Astrocyte (in vitro differentiated cells and primary cell): ENCODE results near the gene PAPPA2. TPM values are rescaled to one million over a fixed set of nuclear protein-coding genes. Genes with fewer than 3 reads are reported as not detected.

ENCODE experiments used
- DNase-seq: peaks from one replicate; pipeline ENCODE4 v3.0.0-alpha.2; 2010; ENCODE audit warnings: low read depth
- FAIRE-seq: peaks from 2 replicates; lab custom pipeline; 2011; peaks lifted over from hg19 to GRCh38; lab: Jason Lieb, UNC
- H2AFZ ChIP-seq: 2 replicates; pipeline ENCODE4 v1.6.0; 2012; ENCODE audit warnings: low read depth, low read length, inconsistent platforms
- H3K27ac ChIP-seq: 2 replicates; pipeline ENCODE4 v1.5.1; 2011; ENCODE audit warnings: low read depth, low read length, inconsistent platforms
- H3K27me3 ChIP-seq: 2 replicates; pipeline ENCODE4 v1.6.0; 2011; ENCODE audit warnings: low read length, inconsistent platforms; ENCODE audit not compliant: insufficient read depth
- H3K36me3 ChIP-seq: 2 replicates; pipeline ENCODE4 v1.5.1; 2011; ENCODE audit warnings: low read length, inconsistent platforms; ENCODE audit not compliant: insufficient read depth
- H3K4me1 ChIP-seq: 2 replicates; pipeline ENCODE4 v1.5.1; 2011; ENCODE audit warnings: low read length, inconsistent platforms; ENCODE audit not compliant: insufficient read depth
- H3K4me2 ChIP-seq: 2 replicates; pipeline ENCODE4 v1.6.0; 2012; ENCODE audit warnings: low read length, inconsistent platforms
- H3K4me3 ChIP-seq: 2 replicates; pipeline ENCODE4 v1.5.1; 2011; ENCODE audit warnings: low read depth, mild to moderate bottlenecking, low read length, inconsistent platforms; ENCODE audit not compliant: insufficient read depth
- H3K79me2 ChIP-seq: 2 replicates; pipeline ENCODE4 v1.6.0; 2012; ENCODE audit warnings: mild to moderate bottlenecking, low read length, inconsistent platforms; ENCODE audit not compliant: insufficient read depth
- H3K9ac ChIP-seq: 2 replicates; pipeline ENCODE4 v1.6.0; 2012; ENCODE audit warnings: mild to moderate bottlenecking, low read length, inconsistent platforms
- H3K9me3 ChIP-seq: 2 replicates; pipeline ENCODE4 v1.5.1; 2012; ENCODE audit warnings: low read depth, mild to moderate bottlenecking, low read length, inconsistent platforms; ENCODE audit not compliant: insufficient read depth
- H4K20me1 ChIP-seq: 2 replicates; pipeline ENCODE4 v1.6.0; 2012; ENCODE audit warnings: low read length, inconsistent platforms; ENCODE audit not compliant: insufficient read depth
- H3K27ac Mint-ChIP-seq: one replicate; pipeline ENCODE4 v1.8.0; 2021; ENCODE audit warnings: mild to moderate bottlenecking, mixed read lengths; ENCODE audit not compliant: unreplicated experiment
- H3K27me3 Mint-ChIP-seq: one replicate; pipeline ENCODE4 v1.8.0; 2021; ENCODE audit warnings: low read depth, mixed read lengths; ENCODE audit not compliant: unreplicated experiment
- H3K36me3 Mint-ChIP-seq: one replicate; pipeline ENCODE4 v1.8.0; 2021; ENCODE audit warnings: low read depth, mixed read lengths; ENCODE audit not compliant: unreplicated experiment
- H3K4me1 Mint-ChIP-seq: one replicate; pipeline ENCODE4 v1.8.0; 2021; ENCODE audit warnings: low read depth, mixed read lengths; ENCODE audit not compliant: unreplicated experiment
- H3K4me3 Mint-ChIP-seq: one replicate; pipeline ENCODE4 v1.8.0; 2021; ENCODE audit warnings: mild to moderate bottlenecking, moderate library complexity, mixed read lengths; ENCODE audit not compliant: unreplicated experiment
- H3K9me3 Mint-ChIP-seq: one replicate; pipeline ENCODE4 v1.8.0; 2021; ENCODE audit warnings: mild to moderate bottlenecking, mixed read lengths; ENCODE audit not compliant: unreplicated experiment
- EZH2 ChIP-seq: IDR thresholded peaks from 2 replicates; pipeline ENCODE4 v1.6.1; 2012; ENCODE audit warnings: mild to moderate bottlenecking, low read length, inconsistent platforms; ENCODE audit not compliant: insufficient read depth
- total RNA-seq: library from RNA; stranded (reverse); gene quantifications from 2 replicates; pipeline ENCODE4 v1.2.1, GENCODE V29; 2021
- TF ChIP-seq, protein P1 (sequence below): IDR thresholded peaks from 2 replicates; pipeline ENCODE4 v1.5.1; 2011; ENCODE audit warnings: low read depth, mild to moderate bottlenecking, inconsistent platforms, low read length, moderate library complexity; ENCODE audit not compliant: insufficient read depth

The PAPPA2 gene
- total RNA-seq, 1 donor from 2014 or later = 19.0 TPM

DNA sequence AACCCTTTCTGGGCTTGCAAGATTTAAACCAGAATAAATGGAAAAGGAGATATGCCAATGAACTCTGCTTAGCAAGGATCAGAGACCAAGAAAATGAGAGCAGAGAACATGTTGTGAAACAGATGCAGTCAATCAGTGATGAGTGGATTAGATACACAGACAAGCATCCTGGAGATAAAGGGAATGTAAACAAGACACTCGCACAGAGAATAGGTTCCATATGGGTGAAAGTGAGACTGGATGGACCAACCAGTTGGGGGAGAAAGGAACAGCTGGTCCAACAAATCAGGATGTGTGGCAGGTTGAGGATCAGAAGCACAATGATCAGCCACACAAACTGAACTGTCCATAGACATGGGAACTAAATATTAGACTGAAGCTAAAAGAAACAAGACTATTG, 363.3 kb downstream of the PAPPA2 start:
- Histone ChIP-seq H3K4me3 (no peak overlapping the region), H3K27ac (no peak overlapping the region), H4K20me1 (no peaks in the 10 kb centered on the region), H3K9me3 (no peaks in the 10 kb centered on the region), H2AFZ (no peak overlapping the region), H3K9ac (no peak overlapping the region), H3K27me3 (no peaks in the 10 kb centered on the region), H3K36me3 (no peaks in the 10 kb centered on the region), H3K4me1 (no peaks in the 10 kb centered on the region), H3K4me2 (no peak overlapping the region), H3K79me2 (no peaks in the 10 kb centered on the region)
- Mint-ChIP-seq H3K36me3 (peaks cover 4% of the 10 kb centered on the region), H3K27me3 (no peaks in the 10 kb centered on the region), H3K27ac (no peak overlapping the region), H3K4me3 (no peak overlapping the region), H3K4me1 (no peaks in the 10 kb centered on the region), H3K9me3 (no peaks in the 10 kb centered on the region)
- FAIRE-seq (no peak), DNase-seq (no peak)
- no peak for TF ChIP-seq EZH2
- TF ChIP-seq, protein P1, sequence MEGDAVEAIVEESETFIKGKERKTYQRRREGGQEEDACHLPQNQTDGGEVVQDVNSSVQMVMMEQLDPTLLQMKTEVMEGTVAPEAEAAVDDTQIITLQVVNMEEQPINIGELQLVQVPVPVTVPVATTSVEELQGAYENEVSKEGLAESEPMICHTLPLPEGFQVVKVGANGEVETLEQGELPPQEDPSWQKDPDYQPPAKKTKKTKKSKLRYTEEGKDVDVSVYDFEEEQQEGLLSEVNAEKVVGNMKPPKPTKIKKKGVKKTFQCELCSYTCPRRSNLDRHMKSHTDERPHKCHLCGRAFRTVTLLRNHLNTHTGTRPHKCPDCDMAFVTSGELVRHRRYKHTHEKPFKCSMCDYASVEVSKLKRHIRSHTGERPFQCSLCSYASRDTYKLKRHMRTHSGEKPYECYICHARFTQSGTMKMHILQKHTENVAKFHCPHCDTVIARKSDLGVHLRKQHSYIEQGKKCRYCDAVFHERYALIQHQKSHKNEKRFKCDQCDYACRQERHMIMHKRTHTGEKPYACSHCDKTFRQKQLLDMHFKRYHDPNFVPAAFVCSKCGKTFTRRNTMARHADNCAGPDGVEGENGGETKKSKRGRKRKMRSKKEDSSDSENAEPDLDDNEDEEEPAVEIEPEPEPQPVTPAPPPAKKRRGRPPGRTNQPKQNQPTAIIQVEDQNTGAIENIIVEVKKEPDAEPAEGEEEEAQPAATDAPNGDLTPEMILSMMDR = no peak

DNA sequence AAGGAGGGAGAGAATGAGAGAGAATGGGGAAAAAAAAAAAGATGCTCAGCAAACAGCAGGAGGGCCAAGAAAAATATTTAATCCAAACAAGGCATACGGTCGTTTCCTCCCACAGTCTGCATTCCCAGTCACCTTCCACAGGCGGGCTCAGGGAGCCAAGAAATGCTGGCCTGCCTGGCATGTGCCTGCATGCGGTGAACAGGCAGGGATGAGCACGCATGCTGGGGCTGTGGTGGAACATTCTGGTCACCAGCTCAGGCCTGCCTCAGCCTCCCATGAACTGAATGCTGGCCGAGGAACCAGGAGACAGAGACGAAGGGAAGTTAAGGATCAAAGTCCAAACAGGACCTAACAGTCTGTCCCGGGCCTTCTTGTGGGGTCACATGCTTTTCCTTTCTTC, 366.3 kb downstream of the PAPPA2 start:
- Histone ChIP-seq H3K27ac (no peak overlapping the region), H2AFZ (no peak overlapping the region), H4K20me1 (no peaks in the 10 kb centered on the region), H3K9ac (no peak overlapping the region), H3K36me3 (no peaks in the 10 kb centered on the region), H3K4me1 (no peaks in the 10 kb centered on the region), H3K4me2 (no peak overlapping the region), H3K9me3 (no peaks in the 10 kb centered on the region), H3K27me3 (no peaks in the 10 kb centered on the region), H3K4me3 (no peak overlapping the region), H3K79me2 (no peaks in the 10 kb centered on the region)
- Mint-ChIP-seq H3K4me3 (no peak overlapping the region), H3K4me1 (no peaks in the 10 kb centered on the region), H3K27me3 (no peaks in the 10 kb centered on the region), H3K36me3 (peaks cover 4% of the 10 kb centered on the region), H3K9me3 (no peaks in the 10 kb centered on the region), H3K27ac (peak overlapping the region; percentile 68)
- TF ChIP-seq, protein P1 = no peak
- no peak for TF ChIP-seq EZH2
- FAIRE-seq (no peak), DNase-seq (no peak)

- no peak for TF ChIP-seq EZH2
- TF ChIP-seq, protein P1 = no peak
- Histone ChIP-seq H3K9me3 (no peaks in the 10 kb centered on the region), H3K4me2 (no peak overlapping the region), H2AFZ (no peak overlapping the region), H3K27ac (no peak overlapping the region), H3K4me3 (no peak overlapping the region), H3K9ac (no peak overlapping the region), H4K20me1 (no peaks in the 10 kb centered on the region), H3K36me3 (no peaks in the 10 kb centered on the region), H3K27me3 (no peaks in the 10 kb centered on the region), H3K79me2 (no peaks in the 10 kb centered on the region), H3K4me1 (no peaks in the 10 kb centered on the region)
- no peaks in the 10 kb centered on the region for H3K9me3 Mint-ChIP-seq
- no peak for DNase-seq
- peaks cover 3% of the 10 kb centered on the region for H3K27me3 Mint-ChIP-seq
- FAIRE-seq = no peak
- H3K27ac Mint-ChIP-seq = no peak overlapping the region
- H3K36me3 Mint-ChIP-seq = peaks cover 4% of the 10 kb centered on the region
- no peak overlapping the region for H3K4me3 Mint-ChIP-seq
- H3K4me1 Mint-ChIP-seq = no peaks in the 10 kb centered on the region
These were observed 368.2 kb downstream of the PAPPA2 start for GRCh38 chr1:176831150-176831549.
